Keratinocyte (primary cell): ENCODE data around the gene IQSEC3. TPM values are rescaled to one million over a fixed set of nuclear protein-coding genes. Genes with fewer than 3 reads are reported as not detected.

ENCODE experiments used
- DNase-seq: peaks from one replicate; pipeline ENCODE4 v3.0.0-alpha.2; 2011; ENCODE audit warnings: low read depth, missing footprints, low spot score
- FAIRE-seq: peaks from 2 replicates; lab custom pipeline; 2011; peaks lifted over from hg19 to GRCh38; lab: Jason Lieb, UNC
- H2AFZ ChIP-seq: 2 replicates; pipeline ENCODE4 v1.6.0; 2012; ENCODE audit warnings: low read length, control low read depth, inconsistent platforms; ENCODE audit not compliant: control insufficient read depth
- H3K27ac ChIP-seq: 2 replicates; pipeline ENCODE4 v1.5.1; 2011; ENCODE audit warnings: low read length; ENCODE audit not compliant: control insufficient read depth, insufficient read depth
- H3K27me3 ChIP-seq: 3 replicates; pipeline ENCODE4 v1.6.0; 2011; ENCODE audit warnings: low read length; ENCODE audit not compliant: control insufficient read depth, insufficient read depth; ENCODE audit errors: extremely low read depth
- H3K36me3 ChIP-seq, 2 experiments: 2 replicates in 1 of 2; 3 replicates in 1 of 2; pipeline ENCODE4 v1.5.1; 2011; ENCODE audit warnings: low read length in 2 of 2, mild to moderate bottlenecking in 1 of 2; ENCODE audit not compliant: control insufficient read depth in 2 of 2, insufficient read depth in 2 of 2; ENCODE audit errors: extremely low read depth in 1 of 2
- H3K4me1 ChIP-seq: 3 replicates; pipeline ENCODE4 v1.5.1; 2011; ENCODE audit warnings: low read length; ENCODE audit not compliant: control insufficient read depth, insufficient read depth; ENCODE audit errors: extremely low read depth
- H3K4me2 ChIP-seq: 3 replicates; pipeline ENCODE4 v1.6.0; 2011; ENCODE audit warnings: low read depth, low read length; ENCODE audit not compliant: control insufficient read depth, insufficient read depth; ENCODE audit errors: extremely low read depth
- H3K4me3 ChIP-seq, 3 experiments: fragments of 200-600 bp in 1 of 3; sonication (generic) in 1 of 3; 2 replicates in 2 of 3; 3 replicates in 1 of 3; pipeline ENCODE4 v1.5.1; 2011 to 2016; ENCODE audit warnings: low read length in 3 of 3, mild to moderate bottlenecking in 3 of 3, control low read depth in 2 of 3, inconsistent platforms in 1 of 3, low read depth in 1 of 3, mixed read lengths in 1 of 3, mixed run types in 1 of 3, moderate library complexity in 1 of 3; ENCODE audit not compliant: control insufficient read depth in 2 of 3, insufficient read depth in 2 of 3; ENCODE audit errors: extremely low read depth in 1 of 3
- H3K79me2 ChIP-seq: 2 replicates; pipeline ENCODE4 v1.6.0; 2012; ENCODE audit warnings: low read length; ENCODE audit not compliant: control insufficient read depth, insufficient read depth
- H3K9ac ChIP-seq: 3 replicates; pipeline ENCODE4 v1.6.0; 2011; ENCODE audit warnings: low read length; ENCODE audit not compliant: control insufficient read depth, insufficient read depth; ENCODE audit errors: extremely low read depth
- H3K9me1 ChIP-seq: 3 replicates; pipeline ENCODE4 v1.6.0; 2011; ENCODE audit warnings: low read length; ENCODE audit not compliant: control insufficient read depth, insufficient read depth; ENCODE audit errors: extremely low read depth
- H3K9me3 ChIP-seq: 2 replicates; pipeline ENCODE4 v1.5.1; 2012; ENCODE audit warnings: low read depth, low read length; ENCODE audit not compliant: control insufficient read depth
- H4K20me1 ChIP-seq: 3 replicates; pipeline ENCODE4 v1.6.0; 2011; ENCODE audit warnings: low read length; ENCODE audit not compliant: control insufficient read depth, insufficient read depth; ENCODE audit errors: extremely low read depth
- EZH2 ChIP-seq: IDR thresholded peaks from one replicate; pipeline ENCODE4 v1.6.1; 2012; ENCODE audit warnings: inconsistent platforms, mild to moderate bottlenecking, low read length, moderate library complexity
- dilution Hi-C: fragments of 300-500 bp; cut with MboI; formaldehyde crosslinking; loops from one replicate; pipeline ENCODE4 v1.7.0; 2020; ENCODE audit warnings: low sequenced_read_pairs; ENCODE audit not compliant: extremely low pct_ligation_motif_present
- polyA plus RNA-seq, 5 experiments: library from polyadenylated mRNA; depleted of rRNA in 3 of 5; stranded (reverse) in 3 of 5; stranded (forward) in 1 of 5; unstranded in 1 of 5; fragments of >200 nt; gene quantifications; 1 replicate in 1 of 5; 2 replicates in 3 of 5; 3 replicates in 1 of 5; pipeline versions ENCODE4 v1.2.1 to v1.2.3, GENCODE V29; 2011 to 2012; ENCODE audit warnings: missing spikeins in 2 of 5, low read depth in 1 of 5, low replicate concordance in 1 of 5
- TF ChIP-seq, protein P1 (sequence below), 3 experiments: IDR thresholded peaks in 1 of 3; conservative IDR thresholded peaks in 1 of 3; optimal IDR thresholded peaks in 1 of 3; 2 replicates in 2 of 3; 3 replicates in 1 of 3; pipeline versions ENCODE3 to v1.5.1; 2011; ENCODE audit warnings: low read length in 3 of 3, mild to moderate bottlenecking in 3 of 3, moderate library complexity in 2 of 3, control low read depth in 1 of 3, inconsistent platforms in 1 of 3; ENCODE audit not compliant: insufficient read depth in 2 of 3; ENCODE audit errors: extremely low read depth in 1 of 3

The IQSEC3 gene
- polyA plus RNA-seq, 1 donor (not counting 4 experiments of a cell fraction or from before 2014, with no cell fraction given): not detected

DNA sequence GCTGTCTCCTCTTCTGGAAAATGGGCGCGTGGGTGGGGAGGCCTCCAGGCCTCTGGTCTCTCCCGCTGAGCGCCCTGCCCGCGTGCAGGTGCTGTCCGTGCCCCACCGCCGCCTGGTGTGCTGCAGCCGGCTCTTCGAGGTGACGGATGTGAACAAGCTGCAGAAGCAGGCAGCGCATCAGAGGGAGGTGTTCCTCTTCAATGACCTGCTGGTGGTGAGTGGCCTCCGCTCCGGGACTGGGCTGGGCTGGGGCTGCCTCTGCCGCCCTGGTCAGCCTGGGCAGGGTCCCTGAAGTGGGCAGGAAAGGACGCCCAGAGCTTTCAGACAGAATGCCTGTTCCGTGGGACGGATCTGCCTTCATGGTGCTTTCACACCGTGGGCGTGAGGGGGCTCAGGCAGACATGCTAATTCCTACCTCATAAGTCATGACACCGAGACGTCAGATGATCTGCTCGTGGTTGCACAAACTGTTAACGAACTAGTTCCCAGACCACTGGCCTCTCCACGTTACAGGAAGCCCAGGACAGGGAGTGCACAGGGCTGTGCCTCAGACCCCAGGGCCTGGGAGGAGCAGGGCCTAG lies 96.9 kb downstream of the IQSEC3 start:
- Histone ChIP-seq H3K4me3 (no peak overlapping the region), H3K27ac (no peak overlapping the region), H3K4me2 (no peak overlapping the region), H3K4me1 (no peaks in the 10 kb centered on the region), H3K9ac (no peak overlapping the region), H4K20me1 (no peaks in the 10 kb centered on the region), H3K36me3 (no peaks in the 10 kb centered on the region), H2AFZ (no peak overlapping the region), H3K79me2 (no peaks in the 10 kb centered on the region), H3K9me3 (no peaks in the 10 kb centered on the region), H3K9me1 (no peaks in the 10 kb centered on the region), H3K27me3 (peaks cover 15% of the 10 kb centered on the region)
- FAIRE-seq: no peak
- no peak for DNase-seq
- dilution Hi-C loops: no loop called here
- TF ChIP-seq EZH2: no peak
- TF ChIP-seq, protein P1, sequence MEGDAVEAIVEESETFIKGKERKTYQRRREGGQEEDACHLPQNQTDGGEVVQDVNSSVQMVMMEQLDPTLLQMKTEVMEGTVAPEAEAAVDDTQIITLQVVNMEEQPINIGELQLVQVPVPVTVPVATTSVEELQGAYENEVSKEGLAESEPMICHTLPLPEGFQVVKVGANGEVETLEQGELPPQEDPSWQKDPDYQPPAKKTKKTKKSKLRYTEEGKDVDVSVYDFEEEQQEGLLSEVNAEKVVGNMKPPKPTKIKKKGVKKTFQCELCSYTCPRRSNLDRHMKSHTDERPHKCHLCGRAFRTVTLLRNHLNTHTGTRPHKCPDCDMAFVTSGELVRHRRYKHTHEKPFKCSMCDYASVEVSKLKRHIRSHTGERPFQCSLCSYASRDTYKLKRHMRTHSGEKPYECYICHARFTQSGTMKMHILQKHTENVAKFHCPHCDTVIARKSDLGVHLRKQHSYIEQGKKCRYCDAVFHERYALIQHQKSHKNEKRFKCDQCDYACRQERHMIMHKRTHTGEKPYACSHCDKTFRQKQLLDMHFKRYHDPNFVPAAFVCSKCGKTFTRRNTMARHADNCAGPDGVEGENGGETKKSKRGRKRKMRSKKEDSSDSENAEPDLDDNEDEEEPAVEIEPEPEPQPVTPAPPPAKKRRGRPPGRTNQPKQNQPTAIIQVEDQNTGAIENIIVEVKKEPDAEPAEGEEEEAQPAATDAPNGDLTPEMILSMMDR (optimal IDR thresholded peaks at IDR 0.05 in 1 of 3, IDR thresholded peaks at IDR 0.05 in 1 of 3, conservative IDR thresholded peaks at IDR 0.05 in 1 of 3; ENCODE audit: extremely low read depth in 1 of 3, insufficient read depth in 2 of 3, low read length in 3 of 3): no peak

- dilution Hi-C loops: no loop called here
- no peaks in the 10 kb centered on the region for H3K9me1 ChIP-seq
- no peak overlapping the region for H3K4me3 ChIP-seq
- FAIRE-seq (no peak), DNase-seq (no peak)
- no peak overlapping the region for H2AFZ ChIP-seq
- peaks cover 22% of the 10 kb centered on the region for H3K27me3 ChIP-seq
- no peaks in the 10 kb centered on the region for H3K4me1 ChIP-seq
- no peaks in the 10 kb centered on the region for H3K9me3 ChIP-seq
- H3K9ac ChIP-seq: no peak overlapping the region
- no peaks in the 10 kb centered on the region for H3K36me3 ChIP-seq
- H3K79me2 ChIP-seq: no peaks in the 10 kb centered on the region
- no peaks in the 10 kb centered on the region for H4K20me1 ChIP-seq
- TF ChIP-seq, protein P1 (optimal IDR thresholded peaks at IDR 0.05 in 1 of 3, IDR thresholded peaks at IDR 0.05 in 1 of 3, conservative IDR thresholded peaks at IDR 0.05 in 1 of 3; ENCODE audit: extremely low read depth in 1 of 3, insufficient read depth in 2 of 3, low read length in 3 of 3): no peak
- TF ChIP-seq EZH2: no peak
- H3K4me2 ChIP-seq: no peak overlapping the region
- no peak overlapping the region for H3K27ac ChIP-seq
Observed at GRCh38 chr12:164207-164606, 97.6 kb downstream of the IQSEC3 start.
